Stomach (tissue), 9 donors: ENCODE results near the gene MATK. TPM values are rescaled to one million over a fixed set of nuclear protein-coding genes. Genes with fewer than 3 reads are reported as not detected.

ENCODE experiments used
- DNase-seq, 2 donors: peaks; one replicate each; pipeline versions ENCODE4 v3.0.0 to v3.0.0-alpha.2; 2013 to 2019
- H3K27ac ChIP-seq, 5 donors: fragments of 200-600 bp in 4 of 5; sonication (generic) in 4 of 5; one replicate each; pipeline ENCODE4 v1.5.1; 2013 to 2019; ENCODE audit warnings: mild to moderate bottlenecking in 1 of 5, moderate library complexity in 1 of 5
- H3K27me3 ChIP-seq, 3 donors: fragments of 200-600 bp; sonication (generic); one replicate each; pipeline ENCODE4 v1.5.1; 2017 to 2019; ENCODE audit warnings: mixed run types in 1 of 3
- H3K36me3 ChIP-seq, 4 donors: fragments of 200-600 bp; sonication (generic); 1 replicate in 3 of 4; 2 replicates in 1 of 4; pipeline ENCODE4 v1.5.1; 2016 to 2019
- H3K4me1 ChIP-seq, 4 donors: fragments of 200-600 bp; sonication (generic); one replicate each; pipeline ENCODE4 v1.5.1; 2016 to 2019
- H3K4me3 ChIP-seq, 4 donors: fragments of 200-600 bp; sonication (generic) in 3 of 4; one replicate each; pipeline ENCODE4 v1.5.1; 2016 to 2019; ENCODE audit warnings: mild to moderate bottlenecking in 1 of 4
- H3K9me3 ChIP-seq, 4 donors: fragments of 200-600 bp; sonication (generic); one replicate each; pipeline ENCODE4 v1.5.1; 2016 to 2019
- CTCF ChIP-seq, 7 experiments: fragments of 450-650 bp in 4 of 7; fragments of 200-600 bp in 3 of 7; sonication (generic) in 3 of 7; IDR thresholded peaks; one replicate each; pipeline ENCODE4 v1.5.1; 2016 to 2019; ENCODE audit warnings: antibody characterized with exemption in 7 of 7, control low read depth in 2 of 7, mild to moderate bottlenecking in 1 of 7
- EP300 ChIP-seq: sonication (generic); formaldehyde crosslinking; IDR thresholded peaks from one replicate; pipeline ENCODE4 v1.6.1; 2017; ENCODE audit warnings: antibody characterized with exemption
- POLR2A ChIP-seq, 4 donors: fragments of 450-650 bp; IDR thresholded peaks; one replicate each; pipeline ENCODE4 v1.6.1; 2016; ENCODE audit warnings: antibody characterized with exemption in 4 of 4, control low read depth in 2 of 4, mild to moderate bottlenecking in 1 of 4, moderate library complexity in 1 of 4
- POLR2AphosphoS5 ChIP-seq, 3 donors: sonication (generic); formaldehyde crosslinking; IDR thresholded peaks; one replicate each; pipeline ENCODE4 v1.6.1; 2016; ENCODE audit warnings: antibody characterized with exemption in 3 of 3
- WGBS, 5 donors: extraction: QIAGEN DNeasy Blood & Tissue Kit in 3 of 5; methylation state at CpG; one replicate each; pipeline versions ENCODE4 v1.1.5 to v1.1.7; 2013 to 2018; 5-methylcytosine and 5-hydroxymethylcytosine counted together
- intact Hi-C: fragments of 100-400 bp; cut with DNase I; formaldehyde crosslinking; loops from one replicate; pipeline ENCODE4 v1.15.1; 2023; ENCODE audit warnings: low total_unique reads
- polyA plus RNA-seq, 3 donors: library from polyadenylated mRNA; stranded (reverse); fragments of 200-250 nt; gene quantifications; one replicate each; pipeline ENCODE4 v1.2.3, GENCODE V29; 2013
- total RNA-seq, 5 donors: library from RNA; depleted of rRNA; stranded (reverse); fragments of >200 nt; gene quantifications; one replicate each; pipeline versions ENCODE4 v1.1.0 to v1.2.3, GENCODE V29; 2014 to 2016
- donor health status: healthy with polysubstance abuse.
- donor health status: Bipolar disorder and iron deficiency.
- donor health status: healthy.

Gene MATK
- total and polyA plus RNA-seq, 8 donors: 1.4 to 48.7 (median 3.4) TPM; not detected in 1

- no peak for DNase-seq
- Histone ChIP-seq H3K27ac (peak overlapping the region in 3 of 5 donors; percentile 29 to 64 (median 38)), H3K27me3 (peaks cover 7 to 70% (median 34%) of the 10 kb centered on the region in 3 donors), H3K4me3 (peak overlapping the region; percentile 37 to 48 (median 43)), H3K36me3 (peaks cover 0 to 12% (median 0%) of the 10 kb centered on the region in 4 donors), H3K4me1 (peaks cover 0 to 19% (median 12%) of the 10 kb centered on the region in 4 donors), H3K9me3 (peaks cover 20 to 26% (median 25%) of the 10 kb centered on the region in 4 donors)
- WGBS, 5 donors: 0 to 3% (median 3%) methylated on average over 27 to 47 of the region's 47 CpGs
- intact Hi-C loops: no loop called here
- TF ChIP-seq POLR2A (IDR thresholded peaks at IDR 0.05) (no peak), POLR2AphosphoS5 (IDR thresholded peaks at IDR 0.05) (no peak), CTCF (IDR thresholded peaks at IDR 0.05) (no peak), EP300 (no peak)
These were observed 687 bp downstream of the MATK start for GRCh38 chr19:3785451-3785937.

GRCh38 chr19:3784607-3785450 is 1.4 kb downstream of the MATK start:
- Histone ChIP-seq H3K9me3 (peaks cover 20 to 26% (median 25%) of the 10 kb centered on the region in 4 donors), H3K27me3 (peaks cover 7 to 63% (median 34%) of the 10 kb centered on the region in 3 donors), H3K4me1 (peaks cover 0 to 19% (median 12%) of the 10 kb centered on the region in 4 donors), H3K4me3 (peak overlapping the region in 3 of 4 donors; percentile 37 to 48 (median 40)), H3K36me3 (peaks cover 0 to 12% (median 0%) of the 10 kb centered on the region in 4 donors), H3K27ac (no peak overlapping the region)
- intact Hi-C loops: no loop called here
- TF ChIP-seq EP300 (no peak), CTCF (IDR thresholded peaks at IDR 0.05) (no peak)
- peak in 1 of 2 donors; percentile 5 for DNase-seq
- WGBS, 5 donors: 23 to 29% (median 26%) methylated on average over 19 to 25 of the region's 25 CpGs

- no peak overlapping the region for H3K27ac ChIP-seq
- peak in 1 of 2 donors; percentile 20 for DNase-seq
- intact Hi-C loops: no loop called here
- no peak overlapping the region for H3K4me3 ChIP-seq
- WGBS, 5 donors: 61 to 80% (median 78%) methylated on average over 13 to 49 of the region's 49 CpGs
- TF ChIP-seq POLR2A (IDR thresholded peaks at IDR 0.05) (no peak), POLR2AphosphoS5 (IDR thresholded peaks at IDR 0.05) (no peak), EP300 (no peak), CTCF (IDR thresholded peaks at IDR 0.05) (no peak)
- peaks cover 0 to 12% (median 0%) of the 10 kb centered on the region in 4 donors for H3K36me3 ChIP-seq
- H3K9me3 ChIP-seq: peaks cover 20 to 26% (median 25%) of the 10 kb centered on the region in 4 donors
- peaks cover 7 to 69% (median 34%) of the 10 kb centered on the region in 3 donors for H3K27me3 ChIP-seq
- peaks cover 0 to 19% (median 12%) of the 10 kb centered on the region in 4 donors for H3K4me1 ChIP-seq
These were observed 2.3 kb downstream of the MATK start for GRCh38 chr19:3783660-3784584.

- DNase-seq: no peak
- peaks cover 7 to 79% (median 34%) of the 10 kb centered on the region in 3 donors for H3K27me3 ChIP-seq
- 82 to 90% (median 84%) methylated on average over 11 to 13 of the region's 13 CpGs for WGBS, 5 donors
- intact Hi-C loops: no loop called here
- H3K36me3 ChIP-seq: peaks cover 0 to 12% (median 0%) of the 10 kb centered on the region in 4 donors
- TF ChIP-seq CTCF (IDR thresholded peaks at IDR 0.05) (no peak), POLR2A (IDR thresholded peaks at IDR 0.05) (no peak), POLR2AphosphoS5 (IDR thresholded peaks at IDR 0.05) (no peak), EP300 (no peak)
- H3K27ac ChIP-seq: no peak overlapping the region
- H3K4me3 ChIP-seq: no peak overlapping the region
- peaks cover 20 to 26% (median 25%) of the 10 kb centered on the region in 4 donors for H3K9me3 ChIP-seq
- H3K4me1 ChIP-seq: peaks cover 0 to 19% (median 12%) of the 10 kb centered on the region in 4 donors
These were observed 3.3 kb downstream of the MATK start for GRCh38 chr19:3782903-3783302.
